ENCODE measurements around the gene SLC27A6. TPM values are rescaled to one million over a fixed set of nuclear protein-coding genes. Genes with fewer than 3 reads are reported as not detected.

The SLC27A6 gene
- total and polyA plus RNA-seq, 2 donors (not counting 1 experiment from before 2014, with no cell fraction given): not detected

DNA sequence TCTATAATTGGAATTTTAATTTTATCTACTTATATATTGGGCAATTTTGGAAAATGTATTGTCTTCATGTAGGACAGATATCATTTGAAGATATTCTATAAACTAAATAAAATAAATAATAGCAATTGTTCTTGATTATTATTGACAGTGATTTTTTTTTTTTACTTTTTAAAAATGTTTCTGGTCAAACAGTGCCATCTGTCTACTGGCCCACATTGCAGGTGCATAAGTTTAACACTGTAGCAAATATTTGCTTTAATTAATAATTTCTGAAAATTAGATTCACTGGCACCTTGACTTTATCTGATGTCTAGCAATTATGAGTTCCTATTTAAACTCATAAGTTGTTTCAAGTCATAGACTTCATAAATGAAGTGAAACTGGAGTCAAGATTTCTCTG, 88.2 kb downstream of the SLC27A6 start:
- Mint-ChIP-seq H3K4me3 (no peak overlapping the region), H3K27me3 (peaks cover 8% of the 10 kb centered on the region), H3K27ac (no peak overlapping the region), H3K4me1 (no peaks in the 10 kb centered on the region), H3K9me3 (ENCODE audit: insufficient read depth) (peaks cover 3% of the 10 kb centered on the region)
- no peak for DNase-seq
- H3K9me3 ChIP-seq (ENCODE audit: control extremely low read depth in 1 of 3, control insufficient read depth in 2 of 3, insufficient read depth in 1 of 3, low read length in 2 of 3): peaks cover 0 to 10% (median 0%) of the 10 kb centered on the region in 3 donors
- CTCF ChIA-PET: no interaction called here
- no peaks in the 10 kb centered on the region for H3K27me3 ChIP-seq (replicated peaks in 1 of 4; ENCODE audit: control extremely low read depth in 1 of 4, control insufficient read depth in 3 of 4, insufficient read depth in 4 of 4, low read length in 3 of 4)
- H3K9ac ChIP-seq (ENCODE audit: low read length): no peak overlapping the region
- intact Hi-C loops (cut with micrococcal nuclease): no loop called here
- POLR2A ChIA-PET: no interaction called here
- no peak overlapping the region for H2AFZ ChIP-seq (ENCODE audit: insufficient read depth, low read depth, low read length, poor library complexity, severe bottlenecking)
- H3K4me1 ChIP-seq (ENCODE audit: control insufficient read depth in 2 of 2, insufficient read depth in 2 of 2, low read length in 2 of 2): no peaks in the 10 kb centered on the region
- H3K27ac ChIP-seq (ENCODE audit: low read length in 2 of 2): no peak overlapping the region
- H4K20me1 ChIP-seq (ENCODE audit: control insufficient read depth, insufficient read depth, low read length, poor library complexity, severe bottlenecking): no peaks in the 10 kb centered on the region
- no peaks in the 10 kb centered on the region for H3K36me3 ChIP-seq (replicated peaks in 1 of 2; ENCODE audit: control extremely low read depth in 1 of 2, control insufficient read depth in 1 of 2, extremely low read depth in 1 of 2, insufficient read depth in 2 of 2, low read length in 1 of 2)
- TF ChIP-seq CTCF (IDR thresholded peaks at IDR 0.05) (no peak), EZH2 (IDR thresholded peaks at IDR 0.05; ENCODE audit: borderline replicate concordance, insufficient read depth, low read depth, low read length, poor library complexity, severe bottlenecking) (no peak)
- H3K4me2 ChIP-seq (replicated peaks; ENCODE audit: low read depth, low read length, poor library complexity, severe bottlenecking): no peak overlapping the region
- H3K79me2 ChIP-seq (ENCODE audit: control insufficient read depth, insufficient read depth, low read length): no peaks in the 10 kb centered on the region
- no peak overlapping the region for H3K4me3 ChIP-seq (ENCODE audit: control extremely low read depth in 1 of 5, extremely low read depth in 1 of 5, insufficient read depth in 1 of 5, low read depth in 2 of 5, low read length in 4 of 5)
- no peak for ATAC-seq (ENCODE audit: low read depth)

DNA sequence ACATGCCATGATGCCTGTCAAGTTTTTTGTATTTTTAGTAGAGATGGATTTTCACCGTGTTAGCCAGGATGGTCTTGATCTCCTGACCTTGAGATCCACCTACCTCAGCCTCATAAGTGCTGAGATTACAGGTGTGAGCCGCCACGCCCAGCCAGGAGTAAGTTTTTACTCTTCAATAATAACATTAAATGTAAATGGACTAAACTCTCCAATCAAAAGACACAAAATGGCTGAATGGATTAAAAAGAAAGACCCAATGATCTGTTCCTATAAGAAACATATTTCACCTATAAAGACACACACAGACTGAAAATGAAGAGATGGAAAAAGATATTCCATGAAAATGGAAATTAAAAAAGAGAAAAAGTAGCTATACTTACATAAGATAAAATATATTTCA, 92.0 kb downstream of the SLC27A6 start:
- ChIA-PET POLR2A (no interaction called here), CTCF (no interaction called here)
- no peak for ATAC-seq (ENCODE audit: low read depth)
- TF ChIP-seq EZH2 (IDR thresholded peaks at IDR 0.05; ENCODE audit: borderline replicate concordance, insufficient read depth, low read depth, low read length, poor library complexity, severe bottlenecking) (no peak), CTCF (IDR thresholded peaks at IDR 0.05) (no peak)
- no peak overlapping the region for H3K4me3 Mint-ChIP-seq
- Histone ChIP-seq H3K36me3 (replicated peaks in 1 of 2; ENCODE audit: control extremely low read depth in 1 of 2, control insufficient read depth in 1 of 2, extremely low read depth in 1 of 2, insufficient read depth in 2 of 2, low read length in 1 of 2) (no peaks in the 10 kb centered on the region), H2AFZ (ENCODE audit: insufficient read depth, low read depth, low read length, poor library complexity, severe bottlenecking) (no peak overlapping the region), H3K9me3 (ENCODE audit: control extremely low read depth in 1 of 3, control insufficient read depth in 2 of 3, insufficient read depth in 1 of 3, low read length in 2 of 3) (peaks cover 0 to 10% (median 0%) of the 10 kb centered on the region in 3 donors), H3K4me2 (replicated peaks; ENCODE audit: low read depth, low read length, poor library complexity, severe bottlenecking) (no peak overlapping the region), H3K4me1 (ENCODE audit: control insufficient read depth in 2 of 2, insufficient read depth in 2 of 2, low read length in 2 of 2) (no peaks in the 10 kb centered on the region), H3K9ac (ENCODE audit: low read length) (no peak overlapping the region), H3K79me2 (ENCODE audit: control insufficient read depth, insufficient read depth, low read length) (no peaks in the 10 kb centered on the region), H3K4me3 (ENCODE audit: control extremely low read depth in 1 of 5, extremely low read depth in 1 of 5, insufficient read depth in 1 of 5, low read depth in 2 of 5, low read length in 4 of 5) (no peak overlapping the region), H3K27ac (ENCODE audit: low read length in 2 of 2) (no peak overlapping the region), H3K27me3 (replicated peaks in 1 of 4; ENCODE audit: control extremely low read depth in 1 of 4, control insufficient read depth in 3 of 4, insufficient read depth in 4 of 4, low read length in 3 of 4) (no peaks in the 10 kb centered on the region), H4K20me1 (ENCODE audit: control insufficient read depth, insufficient read depth, low read length, poor library complexity, severe bottlenecking) (no peaks in the 10 kb centered on the region)
- H3K27me3 Mint-ChIP-seq: peaks cover 5% of the 10 kb centered on the region
- no peaks in the 10 kb centered on the region for H3K4me1 Mint-ChIP-seq
- peaks cover 3% of the 10 kb centered on the region for H3K9me3 Mint-ChIP-seq (ENCODE audit: insufficient read depth)
- intact Hi-C loops (cut with micrococcal nuclease): no loop called here
- no peak for DNase-seq
- H3K27ac Mint-ChIP-seq: no peak overlapping the region
- WGBS (ENCODE audit: insufficient coverage): no CpG with 5 or more reads among the region's 3 CpGs
